SK-N-MC (cell line): Measurements from ENCODE around the gene DGCR2.

Source experiments
- EZH2 ChIP-seq: fragments of 200-600 bp; sonication (generic); IDR thresholded peaks from one replicate; pipeline ENCODE4 v1.6.1; 2017; ENCODE audit warnings: antibody characterized with exemption
- FOXP2 ChIP-seq: optimal IDR thresholded peaks from 2 replicates; pipeline ENCODE3; 2011; ENCODE audit warnings: mild to moderate bottlenecking, moderate library complexity; ENCODE audit not compliant: insufficient read depth; ENCODE audit errors: extremely low read length, control extremely low read depth

GRCh38 chr22:19004471-19004870 is 117.7 kb downstream of the DGCR2 start:
- TF ChIP-seq FOXP2: no peak
- no peak for TF ChIP-seq EZH2
